H1 (cell line): Measurements from ENCODE around the gene BSN. TPM values are rescaled to one million over a fixed set of nuclear protein-coding genes. Genes with fewer than 3 reads are reported as not detected.

Experiments
- CTCF ChIA-PET: fragments of 300-600 bp; sonication (Branson Sonifier 250); formaldehyde crosslinking; loops from one replicate; lab custom pipeline; 2021; ENCODE audit not compliant: partially characterized antibody; lab: Charles Lee
- POLR2A ChIA-PET: fragments of 300-600 bp; sonication (Branson Sonifier 250); formaldehyde crosslinking; loops from one replicate; lab custom pipeline; 2021; ENCODE audit warnings: inconsistent platforms; ENCODE audit not compliant: partially characterized antibody; lab: Charles Lee
- DNase-seq, 2 experiments: peaks; one replicate each; pipeline versions ENCODE4 v3.0.0 to v3.0.0-alpha.2; 2010 to 2022; ENCODE audit warnings: low spot score in 2 of 2, low read depth in 1 of 2, mixed read lengths in 1 of 2
- FAIRE-seq: peaks from 2 replicates; lab custom pipeline; 2011; peaks lifted over from hg19 to GRCh38; lab: Jason Lieb, UNC
- H2AFZ ChIP-seq: 2 replicates; pipeline ENCODE4 v1.8.1; 2012; ENCODE audit warnings: low read length, inconsistent platforms
- H2AK5ac ChIP-seq: 2 replicates; pipeline ENCODE4 v1.6.1; 2013; ENCODE audit warnings: low read depth, low read length
- H2BK120ac ChIP-seq: replicated peaks from 2 replicates; pipeline ENCODE3; 2013; ENCODE audit warnings: low read depth, low read length, inconsistent platforms
- H2BK12ac ChIP-seq: 2 replicates; pipeline ENCODE4 v1.6.1; 2013; ENCODE audit warnings: low read depth, low read length
- H2BK15ac ChIP-seq: 2 replicates; pipeline ENCODE4 v1.6.1; 2013; ENCODE audit warnings: low read length
- H2BK20ac ChIP-seq: 2 replicates; pipeline ENCODE4 v1.6.1; 2013; ENCODE audit warnings: low read length
- H2BK5ac ChIP-seq: 2 replicates; pipeline ENCODE4 v1.6.1; 2013; ENCODE audit warnings: low read depth, low read length
- H3K14ac ChIP-seq: 2 replicates; pipeline ENCODE4 v1.6.1; 2013; ENCODE audit warnings: inconsistent platforms; ENCODE audit not compliant: insufficient read length
- H3K18ac ChIP-seq: 2 replicates; pipeline ENCODE4 v1.6.1; 2013; ENCODE audit warnings: low read length; ENCODE audit errors: extremely low read depth
- H3K23ac ChIP-seq: 2 replicates; pipeline ENCODE4 v1.6.1; 2013; ENCODE audit warnings: inconsistent platforms; ENCODE audit not compliant: insufficient read length
- H3K23me2 ChIP-seq: 2 replicates; pipeline ENCODE4 v1.6.1; 2013; ENCODE audit warnings: low read depth, low read length
- H3K27ac ChIP-seq: 2 replicates; pipeline ENCODE4 v1.6.1; 2011; ENCODE audit warnings: low read depth, low read length, inconsistent platforms
- H3K27me3 ChIP-seq, 4 experiments: replicated peaks in 1 of 4; 1 replicate in 1 of 4; 2 replicates in 3 of 4; pipeline versions ENCODE4 v1.6.1 to v1.8.1; 2011 to 2013; ENCODE audit warnings: low read length in 3 of 4, mild to moderate bottlenecking in 3 of 4, inconsistent platforms in 2 of 4, mixed read lengths in 2 of 4, moderate library complexity in 1 of 4; ENCODE audit not compliant: control insufficient read depth in 3 of 4, insufficient read depth in 3 of 4; ENCODE audit errors: extremely low read depth in 1 of 4
- H3K36me3 ChIP-seq, 4 experiments: 2 replicates each; pipeline versions ENCODE4 v1.6.1 to v1.8.1; 2011 to 2013; ENCODE audit warnings: mild to moderate bottlenecking in 4 of 4, low read length in 3 of 4, moderate library complexity in 2 of 4, control low read depth in 1 of 4, inconsistent platforms in 1 of 4; ENCODE audit not compliant: insufficient read depth in 4 of 4, control insufficient read depth in 2 of 4
- H3K4ac ChIP-seq: replicated peaks from 2 replicates; pipeline ENCODE3; 2013; ENCODE audit warnings: low read length, low read depth, mixed read lengths, inconsistent platforms; ENCODE audit not compliant: insufficient read length
- H3K4me1 ChIP-seq, 4 experiments: replicated peaks in 1 of 4; 1 replicate in 1 of 4; 2 replicates in 3 of 4; pipeline versions ENCODE4 v1.6.1 to v1.8.1; 2011 to 2013; ENCODE audit warnings: low read length in 3 of 4, inconsistent platforms in 2 of 4, mixed read lengths in 1 of 4; ENCODE audit not compliant: insufficient read depth in 4 of 4, control insufficient read depth in 3 of 4
- H3K4me2 ChIP-seq, 2 experiments: 2 replicates each; pipeline versions ENCODE4 v1.6.1 to v1.8.1; 2011 to 2013; ENCODE audit warnings: low read depth in 2 of 2, low read length in 2 of 2, control low read depth in 1 of 2, inconsistent platforms in 1 of 2, mild to moderate bottlenecking in 1 of 2; ENCODE audit not compliant: insufficient read depth in 1 of 2
- H3K4me3 ChIP-seq, 4 experiments: fragments of 200-600, 300-600 bp in 1 of 4; sonication (generic), shearing (Covaris generic), sonication (Bioruptor Twin) in 1 of 4; 2 replicates each; pipeline versions ENCODE4 v1.5.1 to v1.8.1; 2011 to 2016; ENCODE audit warnings: low read length in 4 of 4, low read depth in 3 of 4, control low read depth in 2 of 4, inconsistent platforms in 2 of 4, mild to moderate bottlenecking in 2 of 4, mixed read lengths in 1 of 4, moderate library complexity in 1 of 4; ENCODE audit not compliant: insufficient read depth in 2 of 4; ENCODE audit errors: extremely low read depth in 1 of 4
- H3K56ac ChIP-seq: replicated peaks from 2 replicates; pipeline ENCODE3; 2013; ENCODE audit warnings: low read depth, mild to moderate bottlenecking, mixed read lengths, low read length, inconsistent platforms; ENCODE audit not compliant: insufficient read length
- H3K79me1 ChIP-seq: 2 replicates; pipeline ENCODE4 v1.6.1; 2013; ENCODE audit warnings: low read depth, low read length, control low read depth
- H3K79me2 ChIP-seq, 2 experiments: 2 replicates each; pipeline versions ENCODE4 v1.6.1 to v1.8.1; 2012 to 2013; ENCODE audit warnings: low read length in 2 of 2, mild to moderate bottlenecking in 2 of 2, inconsistent platforms in 1 of 2; ENCODE audit not compliant: insufficient read depth in 2 of 2, control insufficient read depth in 1 of 2
- H3K9ac ChIP-seq, 4 experiments: replicated peaks in 1 of 4; 1 replicate in 1 of 4; 2 replicates in 3 of 4; pipeline versions ENCODE4 v1.6.1 to v1.8.1; 2011 to 2013; ENCODE audit warnings: low read depth in 3 of 4, low read length in 3 of 4, control low read depth in 2 of 4, mild to moderate bottlenecking in 2 of 4, moderate library complexity in 2 of 4, inconsistent platforms in 1 of 4; ENCODE audit errors: extremely low read depth in 1 of 4
- H3K9me3 ChIP-seq, 2 experiments: 2 replicates each; pipeline versions ENCODE4 v1.6.1 to v1.8.1; 2012 to 2013; ENCODE audit warnings: mild to moderate bottlenecking in 2 of 2, moderate library complexity in 2 of 2, control low read depth in 1 of 2, inconsistent platforms in 1 of 2, low read depth in 1 of 2, low read length in 1 of 2, mixed read lengths in 1 of 2; ENCODE audit not compliant: insufficient read depth in 2 of 2
- H4K20me1 ChIP-seq, 2 experiments: replicated peaks in 1 of 2; 2 replicates each; pipeline versions ENCODE3 to v1.8.1; 2011 to 2013; ENCODE audit warnings: inconsistent platforms in 2 of 2, low read length in 2 of 2, mild to moderate bottlenecking in 1 of 2; ENCODE audit not compliant: insufficient read depth in 2 of 2, control insufficient read depth in 1 of 2
- H4K5ac ChIP-seq: 2 replicates; pipeline ENCODE4 v1.6.1; 2013; ENCODE audit warnings: low read length, low read depth, mixed read lengths, inconsistent platforms; ENCODE audit not compliant: insufficient read length
- H4K8ac ChIP-seq: 2 replicates; pipeline ENCODE4 v1.8.0; 2013; ENCODE audit warnings: mild to moderate bottlenecking, moderate library complexity, low read length, inconsistent platforms; ENCODE audit not compliant: insufficient read depth; ENCODE audit errors: extremely low read depth
- H4K91ac ChIP-seq: replicated peaks from 2 replicates; pipeline ENCODE3; 2013; ENCODE audit warnings: low read length, mixed read lengths, inconsistent platforms; ENCODE audit not compliant: insufficient read length
- CEBPB ChIP-seq: IDR thresholded peaks from 2 replicates; pipeline ENCODE4 v1.6.1; 2012; ENCODE audit warnings: low read depth, low read length
- POU5F1 ChIP-seq: IDR thresholded peaks from 2 replicates; pipeline ENCODE4 v1.6.1; 2011; ENCODE audit warnings: low read depth, mild to moderate bottlenecking, low read length, moderate library complexity
- SP2 ChIP-seq: IDR thresholded peaks from 2 replicates; pipeline ENCODE4 v1.6.1; 2012; ENCODE audit warnings: mild to moderate bottlenecking, low read length, inconsistent platforms
- WGBS, 2 experiments: shearing (Covaris generic) in 1 of 2; methylation state at CpG; one replicate each; pipeline versions ENCODE4 v1.1.6 to v1.1.7; 2013 to 2015; ENCODE audit warnings: low lambda C conversion rate in 2 of 2, mixed read lengths in 2 of 2, inconsistent platforms in 1 of 2, low coverage in 1 of 2, missing lambda C conversion rate in 1 of 2; ENCODE audit not compliant: insufficient replicate concordance in 2 of 2, insufficient coverage in 1 of 2, insufficient read length in 1 of 2; ENCODE audit errors: extremely low coverage in 1 of 2, missing lambda C conversion rate in 1 of 2; 5-methylcytosine and 5-hydroxymethylcytosine counted together
- polyA plus RNA-seq, 7 experiments: library from polyadenylated mRNA; depleted of rRNA in 3 of 7; stranded (reverse) in 5 of 7; unstranded in 2 of 7; fragments of >200 nt in 5 of 7; fragments of 200-250 nt in 2 of 7; gene quantifications; 1 replicate in 5 of 7; 2 replicates in 1 of 7; 4 replicates in 1 of 7; pipeline versions ENCODE4 v1.2.1 to v1.2.3, GENCODE V29; 2011 to 2013; ENCODE audit warnings: missing spikeins in 2 of 7, mixed read lengths in 2 of 7
- total RNA-seq: library from RNA; stranded (reverse); fragmentation: NEBNext Ultra II Directional; extraction: Animal tissue kit (Norgen Biotek cat#: 25700); gene quantifications from 2 replicates; pipeline ENCODE4 v1.2.1, GENCODE V29; 2021

Gene BSN
- total and polyA plus RNA-seq, 2 of the 8 experiments (the other 6 are each of a cell fraction or from before 2014, with no cell fraction given): 0.60 to 3.0 TPM

DNA sequence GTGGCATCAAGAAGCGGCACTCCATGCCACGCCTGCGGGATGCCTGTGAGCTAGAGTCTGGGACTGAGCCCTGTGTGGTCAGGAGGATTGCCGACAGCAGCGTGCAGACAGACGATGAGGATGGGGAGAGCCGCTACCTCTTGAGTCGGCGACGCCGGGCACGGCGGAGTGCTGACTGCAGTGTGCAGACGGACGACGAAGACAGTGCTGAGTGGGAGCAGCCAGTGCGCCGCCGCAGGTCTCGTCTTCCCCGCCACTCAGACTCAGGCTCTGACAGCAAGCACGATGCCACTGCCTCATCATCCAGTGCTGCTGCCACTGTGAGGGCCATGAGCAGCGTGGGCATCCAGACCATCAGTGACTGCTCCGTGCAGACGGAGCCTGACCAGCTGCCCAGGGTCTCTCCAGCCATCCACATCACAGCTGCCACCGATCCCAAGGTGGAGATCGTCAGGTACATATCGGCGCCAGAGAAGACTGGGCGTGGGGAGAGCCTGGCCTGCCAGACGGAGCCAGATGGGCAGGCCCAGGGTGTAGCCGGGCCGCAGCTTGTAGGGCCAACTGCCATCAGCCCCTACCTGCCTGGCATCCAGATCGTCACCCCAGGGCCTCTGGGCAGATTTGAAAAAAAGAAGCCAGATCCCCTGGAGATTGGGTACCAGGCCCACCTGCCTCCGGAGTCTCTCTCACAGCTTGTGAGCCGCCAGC lies 103.1 kb downstream of the BSN start:
- H3K9me3 ChIP-seq: no peaks in the 10 kb centered on the region
- H3K79me2 ChIP-seq: no peaks in the 10 kb centered on the region
- no peak overlapping the region for H4K5ac ChIP-seq
- no peak overlapping the region for H2BK120ac ChIP-seq
- 89% methylated on average over 29 of the region's 36 CpGs; no CpG with 5 or more reads in 1 of the 2 experiments for WGBS, 2 experiments
- H3K4ac ChIP-seq: no peak overlapping the region
- no peak overlapping the region for H2BK20ac ChIP-seq
- H3K36me3 ChIP-seq: no peaks in the 10 kb centered on the region
- no peak overlapping the region for H3K27ac ChIP-seq
- H3K4me2 ChIP-seq: no peak overlapping the region
- H2BK5ac ChIP-seq: no peak overlapping the region
- H2BK15ac ChIP-seq: no peak overlapping the region
- H3K56ac ChIP-seq: no peak overlapping the region
- H4K91ac ChIP-seq: no peak overlapping the region
- no peaks in the 10 kb centered on the region for H4K20me1 ChIP-seq
- no peaks in the 10 kb centered on the region for H3K4me1 ChIP-seq
- no peak for FAIRE-seq
- H3K9ac ChIP-seq: no peak overlapping the region
- H2AFZ ChIP-seq: no peak overlapping the region
- no peak overlapping the region for H3K23ac ChIP-seq
- no peaks in the 10 kb centered on the region; the same call in 1 of the 2 replicates for H3K79me1 ChIP-seq
- DNase-seq: no peak
- no peak overlapping the region for H3K18ac ChIP-seq
- no peaks in the 10 kb centered on the region for H3K27me3 ChIP-seq
- H3K23me2 ChIP-seq: no peaks in the 10 kb centered on the region
- no peak overlapping the region for H3K14ac ChIP-seq
- ChIA-PET CTCF (interaction anchor here (0.6 to 7.9 kb wide), 13 partner anchors 9 to 276 kb away, joined by 3 to 39 read pairs (median 5); no protein-coding TSS in a partner anchor), POLR2A (no interaction called here)
- no peak overlapping the region for H2AK5ac ChIP-seq
- H3K4me3 ChIP-seq: no peak overlapping the region
- H4K8ac ChIP-seq: peak overlapping the region; percentile 31
- H2BK12ac ChIP-seq: no peak overlapping the region
- no peak for TF ChIP-seq CEBPB
- no peak for TF ChIP-seq SP2
- no peak for TF ChIP-seq POU5F1
- TF ChIP-seq, all 59 proteins: peak for 0
